ENCODE measurements around the gene PRDM16.

DNA sequence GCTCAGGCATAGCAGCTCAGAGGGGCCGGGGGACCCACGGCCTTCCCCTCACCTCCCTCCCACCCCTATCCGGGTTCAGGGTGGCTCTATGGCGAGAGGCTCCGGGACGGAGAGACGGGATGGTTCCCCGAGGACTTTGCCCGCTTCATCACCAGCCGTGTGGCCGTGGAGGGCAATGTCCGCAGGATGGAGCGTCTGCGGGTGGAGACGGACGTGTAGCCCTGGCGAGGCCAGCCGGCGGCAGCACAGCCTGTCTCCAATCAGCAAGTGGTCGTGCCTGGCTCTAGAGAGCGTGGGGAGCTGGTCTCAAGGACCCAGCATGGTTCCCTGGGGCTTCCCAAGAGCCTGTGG is 411.3 kb downstream of the PRDM16 start:
- TF ChIP-seq POLR2A (IDR thresholded peaks at IDR 0.05; ENCODE audit: borderline replicate concordance, extremely low read depth, insufficient read depth, insufficient read length) (no peak), RAD21 (IDR thresholded peaks at IDR 0.05; ENCODE audit: low read depth) (no peak), EZH2 (IDR thresholded peaks at IDR 0.05) (no peak), EGR1 (IDR thresholded peaks at IDR 0.05; ENCODE audit: low read depth) (no peak)
